ENCODE measurements around the gene PLCG2.

Gene PLCG2

DNA sequence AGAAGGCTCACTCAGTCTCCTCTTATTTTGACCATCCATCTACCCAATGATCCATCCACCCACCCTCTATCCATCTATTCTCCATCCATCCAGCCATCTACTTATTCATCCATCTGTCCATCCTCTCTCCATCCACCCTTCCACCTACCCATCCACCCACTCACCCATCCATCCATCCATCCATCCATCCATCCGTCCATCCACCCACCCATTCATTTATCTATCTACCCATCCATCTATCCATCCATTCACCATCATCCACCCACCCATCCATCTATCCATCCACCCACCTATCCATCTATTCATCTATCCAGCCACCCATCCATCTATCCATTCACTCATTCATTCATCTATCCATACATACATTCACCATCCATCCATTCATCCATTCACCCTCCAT lies 45.8 kb upstream of the PLCG2 start:
- peaks cover 20% of the 10 kb centered on the region in 2 experiments for H3K4me1 ChIP-seq (ENCODE audit: control insufficient read depth in 1 of 2, insufficient read depth in 1 of 2, low read depth in 1 of 2, low read length in 1 of 2)
- no peak overlapping the region for H3K4me3 ChIP-seq (ENCODE audit: low read depth in 1 of 2, low read length in 1 of 2)
- H3K27me3 ChIP-seq, result peaks cover 7% of the 10 kb centered on the region
- no peak overlapping the region for H3K27ac ChIP-seq
- no peaks in the 10 kb centered on the region for H3K36me3 ChIP-seq
- TF ChIP-seq, protein P1, sequence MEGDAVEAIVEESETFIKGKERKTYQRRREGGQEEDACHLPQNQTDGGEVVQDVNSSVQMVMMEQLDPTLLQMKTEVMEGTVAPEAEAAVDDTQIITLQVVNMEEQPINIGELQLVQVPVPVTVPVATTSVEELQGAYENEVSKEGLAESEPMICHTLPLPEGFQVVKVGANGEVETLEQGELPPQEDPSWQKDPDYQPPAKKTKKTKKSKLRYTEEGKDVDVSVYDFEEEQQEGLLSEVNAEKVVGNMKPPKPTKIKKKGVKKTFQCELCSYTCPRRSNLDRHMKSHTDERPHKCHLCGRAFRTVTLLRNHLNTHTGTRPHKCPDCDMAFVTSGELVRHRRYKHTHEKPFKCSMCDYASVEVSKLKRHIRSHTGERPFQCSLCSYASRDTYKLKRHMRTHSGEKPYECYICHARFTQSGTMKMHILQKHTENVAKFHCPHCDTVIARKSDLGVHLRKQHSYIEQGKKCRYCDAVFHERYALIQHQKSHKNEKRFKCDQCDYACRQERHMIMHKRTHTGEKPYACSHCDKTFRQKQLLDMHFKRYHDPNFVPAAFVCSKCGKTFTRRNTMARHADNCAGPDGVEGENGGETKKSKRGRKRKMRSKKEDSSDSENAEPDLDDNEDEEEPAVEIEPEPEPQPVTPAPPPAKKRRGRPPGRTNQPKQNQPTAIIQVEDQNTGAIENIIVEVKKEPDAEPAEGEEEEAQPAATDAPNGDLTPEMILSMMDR (IDR thresholded peaks at IDR 0.05), result no peak
- H3K9me3 ChIP-seq, result no peaks in the 10 kb centered on the region

DNA sequence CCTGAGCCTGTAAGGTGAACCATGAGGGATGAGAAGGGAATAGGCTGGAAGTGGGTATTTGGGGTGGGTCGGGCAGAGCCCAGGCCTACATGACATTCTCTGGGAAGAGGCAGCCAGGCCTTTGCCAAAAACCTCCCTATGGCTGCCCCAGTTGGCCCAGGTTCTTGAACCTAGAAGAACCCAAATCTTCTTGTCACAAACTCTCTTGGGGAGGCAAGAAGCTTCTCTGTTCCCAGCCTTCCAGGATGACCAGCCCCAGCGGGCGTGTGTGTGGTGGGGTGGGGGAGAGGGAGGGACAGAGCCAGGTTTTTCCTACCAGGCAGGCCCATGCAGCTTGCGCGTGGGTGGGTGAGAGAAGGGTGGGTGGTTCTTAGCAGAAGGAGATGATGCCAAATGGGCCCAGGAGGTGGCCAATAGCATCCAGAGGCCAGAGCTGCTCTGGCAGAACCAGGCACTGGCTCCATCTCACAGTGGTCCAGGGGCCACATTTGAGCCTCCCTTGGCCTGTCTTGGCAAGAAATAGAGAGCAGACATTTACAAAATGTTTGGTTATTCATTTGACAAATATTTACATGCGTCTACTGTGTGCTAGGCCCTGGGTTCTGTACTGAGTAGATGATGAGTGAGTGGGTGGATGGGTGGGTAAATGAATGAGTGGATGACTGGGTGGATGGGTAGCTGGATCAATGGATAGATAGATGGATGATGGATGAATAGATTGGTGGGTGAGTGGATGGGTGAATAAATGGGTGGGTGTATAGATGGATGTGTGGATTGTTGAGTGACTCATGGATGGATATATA lies 44.3 kb upstream of the PLCG2 start:
- H3K36me3 ChIP-seq, result no peaks in the 10 kb centered on the region
- H3K4me1 ChIP-seq (ENCODE audit: control insufficient read depth in 1 of 2, insufficient read depth in 1 of 2, low read depth in 1 of 2, low read length in 1 of 2), result peaks cover 35% of the 10 kb centered on the region in 2 experiments
- no peaks in the 10 kb centered on the region for H3K9me3 ChIP-seq
- TF ChIP-seq, protein P1 (IDR thresholded peaks at IDR 0.05), result no peak
- no peak overlapping the region for H3K4me3 ChIP-seq (ENCODE audit: low read depth in 1 of 2, low read length in 1 of 2)
- H3K27me3 ChIP-seq, result peaks cover 7% of the 10 kb centered on the region
- H3K27ac ChIP-seq, result no peak overlapping the region

DNA sequence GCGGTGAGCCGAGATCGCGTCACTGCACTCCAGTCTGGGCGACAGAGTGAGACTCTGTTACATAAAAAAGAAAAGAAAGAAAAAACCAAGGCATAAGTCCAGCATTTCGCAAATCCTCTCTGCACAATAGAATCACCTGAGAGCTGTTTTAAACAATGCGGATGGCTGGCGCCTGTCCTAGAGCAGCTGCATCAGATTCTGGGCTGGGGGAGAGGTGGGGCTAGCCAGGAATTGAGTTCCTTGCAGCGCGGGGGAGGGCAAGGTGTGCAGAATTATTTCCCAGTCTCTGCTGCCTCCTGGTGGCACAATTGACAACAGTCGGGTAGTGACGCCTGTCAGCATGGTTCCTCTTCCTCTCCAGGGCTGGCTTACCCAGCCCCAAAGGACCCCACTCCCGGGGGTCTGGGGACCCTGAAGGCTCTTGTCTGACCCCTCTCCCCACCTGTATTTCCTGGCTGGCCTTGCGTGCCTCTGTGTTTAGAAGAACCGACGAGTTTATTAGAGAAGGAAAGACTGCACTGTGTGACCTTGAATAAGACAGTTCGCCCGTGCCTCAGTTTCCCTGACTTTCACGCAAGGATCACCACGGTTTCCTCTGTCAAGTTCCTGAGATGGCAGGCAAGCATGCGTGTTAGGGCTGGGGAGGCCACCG lies 41.1 kb upstream of the PLCG2 start:
- H3K27ac ChIP-seq, result peak overlapping the region; percentile 97
- no peaks in the 10 kb centered on the region for H3K27me3 ChIP-seq
- no peaks in the 10 kb centered on the region for H3K36me3 ChIP-seq
- H3K4me1 ChIP-seq (ENCODE audit: control insufficient read depth in 1 of 2, insufficient read depth in 1 of 2, low read depth in 1 of 2, low read length in 1 of 2), result peaks cover 48 to 49% of the 10 kb centered on the region in 2 experiments
- TF ChIP-seq, protein P1 (IDR thresholded peaks at IDR 0.05), result peak; percentile 94
- no peaks in the 10 kb centered on the region for H3K9me3 ChIP-seq
- peak overlapping the region; percentile 67 to 70 for H3K4me3 ChIP-seq (ENCODE audit: low read depth in 1 of 2, low read length in 1 of 2)

DNA sequence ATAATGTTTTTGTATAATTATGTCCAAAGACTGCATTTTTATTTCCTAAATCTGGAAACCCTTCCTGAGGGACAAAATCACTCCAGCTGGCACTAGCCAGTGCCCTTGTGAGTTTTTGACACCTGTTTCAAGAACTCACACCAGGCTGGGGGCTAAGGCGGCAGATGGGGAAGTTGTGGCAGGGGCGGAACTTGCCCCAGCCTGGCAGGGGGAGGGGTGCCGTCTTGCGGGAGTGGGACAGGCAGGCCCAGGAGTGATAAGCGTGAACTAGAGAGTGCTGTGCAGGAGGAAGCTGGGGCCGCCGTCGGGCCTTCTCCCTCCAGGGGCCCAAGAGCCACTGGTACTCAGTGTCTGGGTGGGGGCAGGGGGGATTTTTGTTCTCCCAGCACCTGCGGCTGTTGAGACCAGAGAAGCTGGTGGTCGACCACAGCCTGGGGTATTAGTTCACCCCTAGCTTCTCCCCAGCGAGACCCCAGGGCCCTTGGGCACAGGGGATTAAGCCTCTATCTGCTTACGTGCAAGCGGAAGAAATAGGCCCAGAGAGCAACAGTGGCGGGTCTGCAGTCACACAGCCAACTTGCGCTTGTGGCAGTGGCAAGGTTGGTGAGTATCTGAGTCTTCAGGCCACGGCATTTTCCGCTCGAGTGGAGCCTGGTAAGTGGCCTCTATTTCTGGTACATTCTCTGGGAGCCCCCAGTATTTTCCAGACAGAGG lies 40.2 kb upstream of the PLCG2 start:
- TF ChIP-seq, protein P1 (IDR thresholded peaks at IDR 0.05), result peak; percentile 60
- H3K4me1 ChIP-seq (ENCODE audit: control insufficient read depth in 1 of 2, insufficient read depth in 1 of 2, low read depth in 1 of 2, low read length in 1 of 2), result peaks cover 49 to 51% of the 10 kb centered on the region in 2 experiments
- H3K27me3 ChIP-seq, result no peaks in the 10 kb centered on the region
- peak overlapping the region; percentile 67 to 70 for H3K4me3 ChIP-seq (ENCODE audit: low read depth in 1 of 2, low read length in 1 of 2)
- no peaks in the 10 kb centered on the region for H3K9me3 ChIP-seq
- no peaks in the 10 kb centered on the region for H3K36me3 ChIP-seq
- peak overlapping the region; percentile 97 for H3K27ac ChIP-seq

DNA sequence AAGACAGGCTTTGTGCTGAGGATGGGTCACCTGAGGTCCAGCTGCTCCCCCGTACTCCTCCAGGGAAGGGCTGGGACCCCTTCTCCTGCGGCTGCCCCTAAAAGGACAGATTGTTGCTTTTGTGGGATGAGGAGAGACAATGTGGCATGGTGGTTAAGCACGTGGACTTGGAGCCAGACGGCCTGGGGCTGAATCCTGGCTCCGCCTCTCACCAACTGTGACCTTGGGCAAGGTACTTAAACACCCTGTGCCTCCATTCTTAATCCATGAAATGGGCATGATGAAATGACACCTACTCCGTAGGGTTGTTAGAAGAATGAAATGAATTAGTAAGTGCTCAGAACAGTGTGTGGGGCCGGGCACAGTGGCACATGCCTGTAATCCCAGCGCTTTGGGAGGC lies 39.6 kb upstream of the PLCG2 start:
- TF ChIP-seq, protein P1 (IDR thresholded peaks at IDR 0.05), result no peak

More for the DNA sequence above, 39.6 kb upstream of the PLCG2 start:
- Histone ChIP-seq H3K4me1 (ENCODE audit: control insufficient read depth in 1 of 2, insufficient read depth in 1 of 2, low read depth in 1 of 2, low read length in 1 of 2) (peaks cover 51 to 53% of the 10 kb centered on the region in 2 experiments), H3K27me3 (no peaks in the 10 kb centered on the region), H3K27ac (peak overlapping the region; percentile 97), H3K4me3 (ENCODE audit: low read depth in 1 of 2, low read length in 1 of 2) (peak overlapping the region; percentile 67 to 70), H3K9me3 (no peaks in the 10 kb centered on the region), H3K36me3 (no peaks in the 10 kb centered on the region)

Data from neutrophil (primary cell).